ENCODE data around the gene DDX51.
"Not testable (repeated sequence)": the region's sequence is repeated elsewhere in the genome, so short reads cannot be mapped to it uniquely, and the experiment has no call there.

DDX51 gene

GRCh38 chr12:132140918-132141841 lies 2.9 kb downstream of the DDX51 start:
- H3K27ac ChIP-seq, result no peak overlapping the region
- TF ChIP-seq CTCF (IDR thresholded peaks at IDR 0.05), result no peak
- no peak for TF ChIP-seq ZFX (IDR thresholded peaks at IDR 0.05; ENCODE audit: borderline replicate concordance)

GRCh38 chr12:132140501-132140900 lies 3.6 kb downstream of the DDX51 start:
- H3K27ac ChIP-seq, result no peak overlapping the region
- TF ChIP-seq CTCF (IDR thresholded peaks at IDR 0.05), result no peak
- TF ChIP-seq ZFX (IDR thresholded peaks at IDR 0.05; ENCODE audit: borderline replicate concordance), result no peak

- TF ChIP-seq ZFX (IDR thresholded peaks at IDR 0.05; ENCODE audit: borderline replicate concordance) (no peak), CTCF (IDR thresholded peaks at IDR 0.05) (no peak)
- H3K27ac ChIP-seq, result no peak overlapping the region
Measured at GRCh38 chr12:132139912-132140311, 4.2 kb downstream of the DDX51 start.

- TF ChIP-seq CTCF (IDR thresholded peaks at IDR 0.05) (no peak), ZFX (IDR thresholded peaks at IDR 0.05; ENCODE audit: borderline replicate concordance) (no peak)
- H3K27ac ChIP-seq, result no peak overlapping the region
Measured at GRCh38 chr12:132138941-132139871, 4.9 kb downstream of the DDX51 start.

- TF ChIP-seq CTCF (IDR thresholded peaks at IDR 0.05), result no peak
- no peak for TF ChIP-seq ZFX (IDR thresholded peaks at IDR 0.05; ENCODE audit: borderline replicate concordance)
- peak overlapping the region; percentile 30 for H3K27ac ChIP-seq
Measured at GRCh38 chr12:132137483-132138125, 6.5 kb downstream of the DDX51 start.

GRCh38 chr12:132136226-132136625 lies 7.9 kb downstream of the DDX51 start:
- peak overlapping the region; percentile 30; the same call in 1 of the 2 replicates for H3K27ac ChIP-seq

- H3K27ac ChIP-seq, result not testable (repeated sequence)
Measured at GRCh38 chr12:132134653-132135183, 9.4 kb downstream of the DDX51 start.

Data from 22Rv1 (cell line).